ENCODE measurements around the gene ARHGEF19. TPM values are rescaled to one million over a fixed set of nuclear protein-coding genes. Genes with fewer than 3 reads are reported as not detected.

The ARHGEF19 gene
- total RNA-seq, 1 donor from 2014 or later, result 19.4 TPM

GRCh38 chr1:16195518-16195905 is 16.9 kb downstream of the ARHGEF19 start:
- TF ChIP-seq POLR2AphosphoS5 (IDR thresholded peaks at IDR 0.05; ENCODE audit: insufficient read depth in 1 of 2, low read depth in 1 of 2) (peak in 1 of 2 donors; percentile 32), CTCF (IDR thresholded peaks at IDR 0.05) (no peak)
- DNase-seq (ENCODE audit: extremely low spot score in 2 of 2), result no peak
- no peaks in the 10 kb centered on the region for H3K9me3 ChIP-seq
- intact Hi-C loops (cut with DNase I), result no loop called here
- H3K36me3 ChIP-seq, result no peaks in the 10 kb centered on the region
- peak overlapping the region; percentile 50 for H3K27ac ChIP-seq
- H3K4me1 ChIP-seq, result peaks cover 14% of the 10 kb centered on the region
- no peaks in the 10 kb centered on the region for H3K27me3 ChIP-seq
- H3K4me3 ChIP-seq, result no peak overlapping the region

- DNase-seq (ENCODE audit: extremely low spot score in 2 of 2), result no peak
- H3K27ac ChIP-seq, result no peak overlapping the region
- TF ChIP-seq CTCF (IDR thresholded peaks at IDR 0.05) (no peak), POLR2AphosphoS5 (IDR thresholded peaks at IDR 0.05; ENCODE audit: insufficient read depth in 1 of 2, low read depth in 1 of 2) (no peak), POLR2A (IDR thresholded peaks at IDR 0.05) (no peak)
- no peaks in the 10 kb centered on the region for H3K9me3 ChIP-seq
- intact Hi-C loops (cut with DNase I), result no loop called here
- no peaks in the 10 kb centered on the region for H3K27me3 ChIP-seq
- peaks cover 42% of the 10 kb centered on the region for H3K4me1 ChIP-seq
- H3K4me3 ChIP-seq, result no peak overlapping the region
- no peaks in the 10 kb centered on the region for H3K36me3 ChIP-seq
These were observed 20.4 kb downstream of the ARHGEF19 start for GRCh38 chr1:16191916-16192546.

GRCh38 chr1:16191309-16191708 is 21.1 kb downstream of the ARHGEF19 start:
- intact Hi-C loops (cut with DNase I), result no loop called here
- H3K27me3 ChIP-seq, result no peaks in the 10 kb centered on the region
- no peak for TF ChIP-seq POLR2AphosphoS5 (IDR thresholded peaks at IDR 0.05; ENCODE audit: insufficient read depth in 1 of 2, low read depth in 1 of 2)
- no peak for TF ChIP-seq POLR2A (IDR thresholded peaks at IDR 0.05)
- TF ChIP-seq CTCF (IDR thresholded peaks at IDR 0.05), result no peak
- no peak for DNase-seq (ENCODE audit: extremely low spot score in 2 of 2)
- H3K4me1 ChIP-seq, result peaks cover 42% of the 10 kb centered on the region
- H3K27ac ChIP-seq, result no peak overlapping the region
- no peaks in the 10 kb centered on the region for H3K9me3 ChIP-seq
- H3K36me3 ChIP-seq, result no peaks in the 10 kb centered on the region
- H3K4me3 ChIP-seq, result no peak overlapping the region

GRCh38 chr1:16189921-16190621 is 22.4 kb downstream of the ARHGEF19 start:
- H3K9me3 ChIP-seq, result no peaks in the 10 kb centered on the region
- no peak for DNase-seq (ENCODE audit: extremely low spot score in 2 of 2)
- TF ChIP-seq POLR2AphosphoS5 (IDR thresholded peaks at IDR 0.05; ENCODE audit: insufficient read depth in 1 of 2, low read depth in 1 of 2) (no peak), POLR2A (IDR thresholded peaks at IDR 0.05) (no peak), CTCF (IDR thresholded peaks at IDR 0.05) (no peak)
- H3K4me3 ChIP-seq, result no peak overlapping the region
- peaks cover 42% of the 10 kb centered on the region for H3K4me1 ChIP-seq
- intact Hi-C loops (cut with DNase I), result no loop called here
- H3K27me3 ChIP-seq, result no peaks in the 10 kb centered on the region
- no peak overlapping the region for H3K27ac ChIP-seq
- H3K36me3 ChIP-seq, result no peaks in the 10 kb centered on the region

GRCh38 chr1:16189003-16189402 is 23.4 kb downstream of the ARHGEF19 start:
- H3K4me1 ChIP-seq, result peaks cover 46% of the 10 kb centered on the region
- intact Hi-C loops (cut with DNase I), result no loop called here
- no peaks in the 10 kb centered on the region for H3K36me3 ChIP-seq
- H3K27me3 ChIP-seq, result no peaks in the 10 kb centered on the region
- peak in 1 of 2 donors; percentile 48 for TF ChIP-seq POLR2AphosphoS5 (IDR thresholded peaks at IDR 0.05; ENCODE audit: insufficient read depth in 1 of 2, low read depth in 1 of 2)
- no peak for TF ChIP-seq POLR2A (IDR thresholded peaks at IDR 0.05)
- no peaks in the 10 kb centered on the region for H3K9me3 ChIP-seq
- no peak for DNase-seq (ENCODE audit: extremely low spot score in 2 of 2)
- H3K4me3 ChIP-seq, result no peak overlapping the region
- peak overlapping the region; percentile 65 for H3K27ac ChIP-seq

All from vagina (tissue), 2 donors.